Measurements from ENCODE around the gene TAGLN.

Gene TAGLN

GRCh38 chr11:117189941-117190544 lies 9.1 kb upstream of the TAGLN start:
- no peaks in the 10 kb centered on the region for H3K27me3 ChIP-seq (ENCODE audit: insufficient read depth, low read depth)
- no peak overlapping the region for H3K9ac ChIP-seq
- H3K36me3 ChIP-seq (ENCODE audit: insufficient read depth): no peaks in the 10 kb centered on the region
- H3K4me2 ChIP-seq: no peak overlapping the region
- no peaks in the 10 kb centered on the region for H4K20me1 ChIP-seq (ENCODE audit: insufficient read depth)
- TF ChIP-seq CTCF (conservative IDR thresholded peaks at IDR 0.05; ENCODE audit: low read depth, low read length): no peak
- H3K4me3 ChIP-seq (IDR thresholded peaks at IDR 0.05; ENCODE audit: insufficient read depth, low read depth, low read length): no peak overlapping the region
- H2AFZ ChIP-seq (ENCODE audit: low read depth): no peak overlapping the region
- H3K4me1 ChIP-seq (ENCODE audit: low read depth, poor library complexity, severe bottlenecking): no peaks in the 10 kb centered on the region
- H3K27ac ChIP-seq: no peak overlapping the region
- H3K79me2 ChIP-seq (ENCODE audit: insufficient read depth, low read depth): no peaks in the 10 kb centered on the region

- no peaks in the 10 kb centered on the region for H4K20me1 ChIP-seq (ENCODE audit: insufficient read depth)
- no peaks in the 10 kb centered on the region for H3K79me2 ChIP-seq (ENCODE audit: insufficient read depth, low read depth)
- no peak overlapping the region for H3K9ac ChIP-seq
- H3K4me2 ChIP-seq: no peak overlapping the region
- no peaks in the 10 kb centered on the region for H3K4me1 ChIP-seq (ENCODE audit: low read depth, poor library complexity, severe bottlenecking)
- no peaks in the 10 kb centered on the region for H3K36me3 ChIP-seq (ENCODE audit: insufficient read depth)
- no peak overlapping the region for H2AFZ ChIP-seq (ENCODE audit: low read depth)
- H3K27me3 ChIP-seq (ENCODE audit: insufficient read depth, low read depth): no peaks in the 10 kb centered on the region
- H3K4me3 ChIP-seq (IDR thresholded peaks at IDR 0.05; ENCODE audit: insufficient read depth, low read depth, low read length): no peak overlapping the region
- no peak overlapping the region for H3K27ac ChIP-seq
- no peak for TF ChIP-seq CTCF (conservative IDR thresholded peaks at IDR 0.05; ENCODE audit: low read depth, low read length)
These were observed 7.3 kb upstream of the TAGLN start for GRCh38 chr11:117191680-117192400.

GRCh38 chr11:117192401-117192875 lies 6.7 kb upstream of the TAGLN start:
- Histone ChIP-seq H3K4me2 (no peak overlapping the region), H3K27ac (no peak overlapping the region), H3K4me1 (ENCODE audit: low read depth, poor library complexity, severe bottlenecking) (no peaks in the 10 kb centered on the region), H3K9ac (no peak overlapping the region), H2AFZ (ENCODE audit: low read depth) (no peak overlapping the region), H3K27me3 (ENCODE audit: insufficient read depth, low read depth) (no peaks in the 10 kb centered on the region), H3K36me3 (ENCODE audit: insufficient read depth) (no peaks in the 10 kb centered on the region), H3K4me3 (IDR thresholded peaks at IDR 0.05; ENCODE audit: insufficient read depth, low read depth, low read length) (no peak overlapping the region), H4K20me1 (ENCODE audit: insufficient read depth) (no peaks in the 10 kb centered on the region), H3K79me2 (ENCODE audit: insufficient read depth, low read depth) (no peaks in the 10 kb centered on the region)
- no peak for TF ChIP-seq CTCF (conservative IDR thresholded peaks at IDR 0.05; ENCODE audit: low read depth, low read length)

- Histone ChIP-seq H3K27ac (no peak overlapping the region), H3K9ac (no peak overlapping the region), H3K4me2 (no peak overlapping the region), H3K27me3 (ENCODE audit: insufficient read depth, low read depth) (no peaks in the 10 kb centered on the region), H3K4me3 (IDR thresholded peaks at IDR 0.05; ENCODE audit: insufficient read depth, low read depth, low read length) (no peak overlapping the region), H3K79me2 (ENCODE audit: insufficient read depth, low read depth) (no peaks in the 10 kb centered on the region), H2AFZ (ENCODE audit: low read depth) (no peak overlapping the region), H3K4me1 (ENCODE audit: low read depth, poor library complexity, severe bottlenecking) (no peaks in the 10 kb centered on the region), H3K36me3 (ENCODE audit: insufficient read depth) (no peaks in the 10 kb centered on the region), H4K20me1 (ENCODE audit: insufficient read depth) (no peaks in the 10 kb centered on the region)
- TF ChIP-seq CTCF (conservative IDR thresholded peaks at IDR 0.05; ENCODE audit: low read depth, low read length): no peak
These were observed 5.8 kb upstream of the TAGLN start for GRCh38 chr11:117193130-117194020.
